Subcutaneous abdominal adipose tissue (tissue), 5 donors: ENCODE measurements around the gene RPS6KA4.

Experiments
- H3K27ac ChIP-seq: one replicate; pipeline ENCODE4 v1.7.0; 2013; ENCODE audit warnings: low read depth, mild to moderate bottlenecking, inconsistent platforms, low read length, moderate library complexity
- H3K27me3 ChIP-seq, 5 donors: one replicate each; pipeline ENCODE4 v1.7.0; 2013; ENCODE audit warnings: low read length in 5 of 5, inconsistent platforms in 1 of 5; ENCODE audit not compliant: control insufficient read depth in 5 of 5, insufficient read depth in 4 of 5
- H3K36me3 ChIP-seq, 5 donors: one replicate each; pipeline ENCODE4 v1.7.0; 2013; ENCODE audit warnings: low read length in 5 of 5; ENCODE audit not compliant: control insufficient read depth in 5 of 5, insufficient read depth in 5 of 5
- H3K4me1 ChIP-seq, 5 donors: one replicate each; pipeline ENCODE4 v1.7.0; 2013; ENCODE audit warnings: low read length in 5 of 5, mild to moderate bottlenecking in 3 of 5, moderate library complexity in 1 of 5; ENCODE audit not compliant: control insufficient read depth in 5 of 5, insufficient read depth in 5 of 5
- H3K4me3 ChIP-seq, 5 donors: one replicate each; pipeline ENCODE4 v1.7.0; 2013; ENCODE audit warnings: low read length in 5 of 5, low read depth in 1 of 5
- H3K9ac ChIP-seq, 5 donors: one replicate each; pipeline ENCODE4 v1.7.0; 2013; ENCODE audit warnings: low read length in 5 of 5, mild to moderate bottlenecking in 4 of 5, moderate library complexity in 3 of 5
- H3K9me3 ChIP-seq, 5 donors: one replicate each; pipeline ENCODE4 v1.7.0; 2013; ENCODE audit warnings: low read length in 5 of 5; ENCODE audit not compliant: control insufficient read depth in 5 of 5
- donor health status: healthy.
- donor health status: healthy.
- donor health status: healthy.
- donor health status: healthy.
- donor health status: healthy.

The RPS6KA4 gene

GRCh38 chr11:64364911-64365310 lies 5.9 kb downstream of the RPS6KA4 start:
- Histone ChIP-seq H3K27ac (no peak overlapping the region), H3K9ac (no peak overlapping the region), H3K27me3 (no peaks in the 10 kb centered on the region), H3K4me3 (no peak overlapping the region), H3K9me3 (no peaks in the 10 kb centered on the region), H3K36me3 (peaks cover 5 to 89% (median 68%) of the 10 kb centered on the region in 5 donors), H3K4me1 (peaks cover 0 to 9% (median 8%) of the 10 kb centered on the region in 5 donors)

GRCh38 chr11:64366751-64367150 lies 7.8 kb downstream of the RPS6KA4 start:
- H3K9ac ChIP-seq, result no peak overlapping the region
- H3K4me3 ChIP-seq, result no peak overlapping the region
- peaks cover 5 to 86% (median 71%) of the 10 kb centered on the region in 5 donors for H3K36me3 ChIP-seq
- H3K27ac ChIP-seq, result no peak overlapping the region
- H3K4me1 ChIP-seq, result no peaks in the 10 kb centered on the region
- H3K27me3 ChIP-seq, result no peaks in the 10 kb centered on the region
- no peaks in the 10 kb centered on the region for H3K9me3 ChIP-seq

- no peaks in the 10 kb centered on the region for H3K4me1 ChIP-seq
- H3K4me3 ChIP-seq, result no peak overlapping the region
- no peaks in the 10 kb centered on the region for H3K27me3 ChIP-seq
- H3K27ac ChIP-seq, result no peak overlapping the region
- H3K9me3 ChIP-seq, result no peaks in the 10 kb centered on the region
- no peak overlapping the region for H3K9ac ChIP-seq
- H3K36me3 ChIP-seq, result peaks cover 5 to 72% (median 59%) of the 10 kb centered on the region in 5 donors
These were observed 9.1 kb downstream of the RPS6KA4 start for GRCh38 chr11:64367931-64368672.

GRCh38 chr11:64368673-64369074 lies 9.7 kb downstream of the RPS6KA4 start:
- H3K9ac ChIP-seq, result no peak overlapping the region
- no peaks in the 10 kb centered on the region for H3K4me1 ChIP-seq
- H3K36me3 ChIP-seq, result peaks cover 5 to 66% (median 53%) of the 10 kb centered on the region in 5 donors
- no peaks in the 10 kb centered on the region for H3K27me3 ChIP-seq
- H3K9me3 ChIP-seq, result no peaks in the 10 kb centered on the region
- H3K27ac ChIP-seq, result no peak overlapping the region
- no peak overlapping the region for H3K4me3 ChIP-seq

GRCh38 chr11:64369440-64370421 lies 10.8 kb downstream of the RPS6KA4 start:
- no peak overlapping the region for H3K9ac ChIP-seq
- peaks cover 3 to 57% (median 45%) of the 10 kb centered on the region in 5 donors for H3K36me3 ChIP-seq
- H3K4me1 ChIP-seq, result no peaks in the 10 kb centered on the region
- H3K27ac ChIP-seq, result no peak overlapping the region
- no peak overlapping the region for H3K4me3 ChIP-seq
- no peaks in the 10 kb centered on the region for H3K9me3 ChIP-seq
- no peaks in the 10 kb centered on the region for H3K27me3 ChIP-seq

GRCh38 chr11:64371201-64371600 lies 12.2 kb downstream of the RPS6KA4 start:
- Histone ChIP-seq H3K9ac (no peak overlapping the region), H3K4me3 (no peak overlapping the region), H3K27ac (no peak overlapping the region), H3K9me3 (no peaks in the 10 kb centered on the region), H3K27me3 (no peaks in the 10 kb centered on the region), H3K36me3 (peaks cover 3 to 43% (median 37%) of the 10 kb centered on the region in 5 donors), H3K4me1 (no peaks in the 10 kb centered on the region)

GRCh38 chr11:64372021-64372420 lies 13.1 kb downstream of the RPS6KA4 start:
- no peak overlapping the region for H3K4me3 ChIP-seq
- no peaks in the 10 kb centered on the region for H3K27me3 ChIP-seq
- no peak overlapping the region for H3K9ac ChIP-seq
- H3K4me1 ChIP-seq, result no peaks in the 10 kb centered on the region
- no peak overlapping the region for H3K27ac ChIP-seq
- H3K36me3 ChIP-seq, result peaks cover 0 to 36% (median 32%) of the 10 kb centered on the region in 5 donors
- H3K9me3 ChIP-seq, result no peaks in the 10 kb centered on the region

GRCh38 chr11:64372802-64373597 lies 14.0 kb downstream of the RPS6KA4 start:
- no peak overlapping the region for H3K9ac ChIP-seq
- H3K27me3 ChIP-seq, result no peaks in the 10 kb centered on the region
- H3K9me3 ChIP-seq, result no peaks in the 10 kb centered on the region
- no peak overlapping the region for H3K4me3 ChIP-seq
- H3K27ac ChIP-seq, result no peak overlapping the region
- H3K36me3 ChIP-seq, result peaks cover 0 to 29% (median 26%) of the 10 kb centered on the region in 5 donors
- H3K4me1 ChIP-seq, result no peaks in the 10 kb centered on the region

- H3K27ac ChIP-seq, result no peak overlapping the region
- H3K9ac ChIP-seq, result no peak overlapping the region
- H3K4me3 ChIP-seq, result no peak overlapping the region
These were observed 14.6 kb downstream of the RPS6KA4 start for GRCh38 chr11:64373598-64373974.

More at GRCh38 chr11:64373598-64373974, 14.6 kb downstream of the RPS6KA4 start:
- Histone ChIP-seq H3K9me3 (no peaks in the 10 kb centered on the region), H3K36me3 (peaks cover 0 to 24% (median 20%) of the 10 kb centered on the region in 5 donors), H3K4me1 (peaks cover under 1 to 5% (median 4%) of the 10 kb centered on the region in 5 donors), H3K27me3 (no peaks in the 10 kb centered on the region)
